Uterus (tissue), 2 donors: Measurements from ENCODE around the gene IER3IP1.

ENCODE experiments used
- POLR2A ChIP-seq, 2 donors: fragments of 450-650 bp; IDR thresholded peaks; one replicate each; pipeline ENCODE4 v1.6.1; 2016; ENCODE audit warnings: antibody characterized with exemption in 2 of 2, mild to moderate bottlenecking in 1 of 2, moderate library complexity in 1 of 2
- TF ChIP-seq, protein P1 (sequence below), 4 experiments: fragments of 200-600 bp in 2 of 4; fragments of 450-650 bp in 2 of 4; sonication (generic) in 2 of 4; IDR thresholded peaks; one replicate each; pipeline ENCODE4 v1.5.1; 2016 to 2019; ENCODE audit warnings: antibody characterized with exemption in 4 of 4, mild to moderate bottlenecking in 2 of 4, moderate library complexity in 1 of 4

DNA sequence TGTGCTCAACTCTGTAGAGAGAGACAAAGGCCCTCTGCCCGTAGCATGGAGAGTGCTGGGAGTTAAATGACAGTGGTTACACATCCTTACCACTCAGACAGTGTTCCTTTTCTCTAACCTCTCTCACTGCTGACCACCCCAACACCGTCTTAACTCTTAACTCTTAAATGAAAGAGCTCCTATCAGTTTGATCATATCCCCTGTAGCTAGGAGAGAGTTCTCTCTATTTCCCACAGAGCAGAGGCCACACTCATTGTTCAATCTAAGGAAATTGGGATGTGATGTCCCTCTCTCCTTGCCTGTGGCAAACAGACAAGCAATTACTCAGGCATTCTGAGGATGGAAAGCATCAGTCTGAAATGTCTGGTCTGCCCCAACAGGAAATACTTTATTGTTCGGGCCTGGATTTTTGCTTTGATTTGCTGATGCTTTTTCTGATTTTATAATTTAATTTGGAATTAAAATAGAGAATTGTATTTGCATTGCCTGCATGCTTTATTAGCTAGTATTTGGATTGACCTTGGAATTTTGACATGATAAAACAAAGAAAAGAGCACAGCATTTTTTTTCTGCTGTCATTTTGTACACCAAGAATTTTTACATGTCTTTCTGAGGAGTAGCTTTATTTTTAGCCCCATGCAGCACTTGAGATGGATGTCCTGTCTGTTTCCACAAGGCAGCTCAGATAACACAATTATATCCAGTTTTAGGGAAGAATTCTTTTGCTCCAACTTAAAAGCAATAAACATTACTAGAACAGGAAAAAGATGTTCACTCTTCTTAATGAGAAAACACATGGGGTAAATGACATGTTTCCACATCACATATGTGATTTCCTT lies 27.7 kb upstream of the IER3IP1 start:
- TF ChIP-seq, protein P1, sequence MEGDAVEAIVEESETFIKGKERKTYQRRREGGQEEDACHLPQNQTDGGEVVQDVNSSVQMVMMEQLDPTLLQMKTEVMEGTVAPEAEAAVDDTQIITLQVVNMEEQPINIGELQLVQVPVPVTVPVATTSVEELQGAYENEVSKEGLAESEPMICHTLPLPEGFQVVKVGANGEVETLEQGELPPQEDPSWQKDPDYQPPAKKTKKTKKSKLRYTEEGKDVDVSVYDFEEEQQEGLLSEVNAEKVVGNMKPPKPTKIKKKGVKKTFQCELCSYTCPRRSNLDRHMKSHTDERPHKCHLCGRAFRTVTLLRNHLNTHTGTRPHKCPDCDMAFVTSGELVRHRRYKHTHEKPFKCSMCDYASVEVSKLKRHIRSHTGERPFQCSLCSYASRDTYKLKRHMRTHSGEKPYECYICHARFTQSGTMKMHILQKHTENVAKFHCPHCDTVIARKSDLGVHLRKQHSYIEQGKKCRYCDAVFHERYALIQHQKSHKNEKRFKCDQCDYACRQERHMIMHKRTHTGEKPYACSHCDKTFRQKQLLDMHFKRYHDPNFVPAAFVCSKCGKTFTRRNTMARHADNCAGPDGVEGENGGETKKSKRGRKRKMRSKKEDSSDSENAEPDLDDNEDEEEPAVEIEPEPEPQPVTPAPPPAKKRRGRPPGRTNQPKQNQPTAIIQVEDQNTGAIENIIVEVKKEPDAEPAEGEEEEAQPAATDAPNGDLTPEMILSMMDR (IDR thresholded peaks at IDR 0.05): no peak
- TF ChIP-seq POLR2A (IDR thresholded peaks at IDR 0.05): no peak
